HG03575 (cell line): ENCODE results near the gene DOP1A.

Source experiments
- ATAC-seq: cut with Tn5 transposase; IDR thresholded peaks from one replicate; pipeline ENCODE4 v1.9.1; 2021; ENCODE audit not compliant: unreplicated experiment, insufficient number of reproducible peaks, low FRiP score; ENCODE audit errors: extremely low read depth

The DOP1A gene

DNA sequence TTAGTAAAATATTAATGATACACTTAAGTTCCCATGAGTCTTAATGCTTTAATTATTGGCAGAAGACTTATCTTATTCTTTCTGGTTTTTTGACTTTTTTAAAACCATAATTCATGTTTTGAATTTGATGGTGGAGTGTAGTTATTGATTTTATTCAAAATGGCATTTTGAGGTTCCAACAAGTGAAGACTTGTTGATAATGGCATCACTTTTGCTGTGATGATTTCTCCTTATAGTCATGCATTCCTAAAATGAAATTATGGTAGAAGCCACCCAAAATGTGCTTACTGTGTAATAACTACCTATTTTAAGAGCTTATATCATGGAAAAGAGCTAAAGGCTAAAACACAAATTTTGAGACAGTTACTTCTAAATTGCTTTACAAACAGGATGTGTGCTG, 2.2 kb downstream of the DOP1A start:
- ATAC-seq = no peak

DNA sequence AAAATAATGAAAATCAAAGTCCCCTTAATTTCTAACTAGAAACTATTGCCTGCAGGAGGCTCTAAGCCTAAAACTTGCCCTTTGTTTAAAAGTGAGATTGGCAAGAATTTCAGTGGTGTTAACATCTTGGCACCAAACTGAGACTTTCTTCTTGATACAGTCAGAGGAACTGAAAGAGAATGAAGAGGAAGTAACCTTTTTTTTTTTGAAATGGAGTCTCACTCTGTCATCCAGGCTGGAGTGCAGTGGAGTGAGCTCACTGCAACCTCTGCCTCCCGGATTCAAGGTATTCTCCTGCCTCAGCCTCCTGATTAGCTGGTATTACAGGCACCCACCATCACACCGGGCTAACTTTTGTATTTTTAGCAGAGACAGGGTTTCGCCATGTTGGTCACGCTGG, 3.6 kb downstream of the DOP1A start:
- peak; percentile 74 for ATAC-seq

DNA sequence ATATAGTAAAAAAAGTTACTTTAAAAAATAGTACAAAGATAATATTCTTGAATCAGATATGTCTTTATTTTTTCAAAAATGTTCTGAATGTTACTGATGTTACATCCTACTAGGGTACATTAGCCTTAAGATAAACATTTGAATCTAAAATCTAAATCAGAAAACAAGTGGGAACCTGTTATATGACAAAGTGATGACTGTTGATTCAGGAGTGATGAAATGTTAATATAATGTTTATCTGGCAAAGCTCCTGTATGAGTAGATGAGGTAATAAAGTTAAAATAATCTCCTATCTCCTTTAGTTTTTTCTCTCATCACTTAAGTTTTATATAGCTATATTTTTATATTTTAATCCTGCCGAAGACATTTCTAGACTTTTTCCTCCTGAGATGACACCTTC, 4.2 kb downstream of the DOP1A start:
- no peak for ATAC-seq

DNA sequence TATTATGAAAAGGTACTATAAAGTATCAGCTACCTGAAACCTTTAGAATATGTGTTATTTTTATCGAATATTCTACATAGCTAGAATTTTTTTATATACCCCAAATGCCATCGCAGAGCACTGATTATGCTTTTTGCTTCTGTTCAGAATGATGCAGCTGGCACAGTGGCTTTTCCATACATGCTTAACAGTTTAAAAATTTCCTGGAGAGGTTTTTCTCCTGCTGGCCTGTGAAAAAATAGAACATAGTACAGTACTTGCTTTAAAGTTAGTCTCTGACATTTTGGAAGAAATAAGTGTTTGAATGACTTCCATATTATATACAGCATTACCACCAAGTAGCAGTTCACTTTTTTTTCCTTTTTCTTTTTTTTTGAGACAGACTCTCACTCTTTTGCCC, 5.3 kb downstream of the DOP1A start:
- ATAC-seq = no peak

DNA sequence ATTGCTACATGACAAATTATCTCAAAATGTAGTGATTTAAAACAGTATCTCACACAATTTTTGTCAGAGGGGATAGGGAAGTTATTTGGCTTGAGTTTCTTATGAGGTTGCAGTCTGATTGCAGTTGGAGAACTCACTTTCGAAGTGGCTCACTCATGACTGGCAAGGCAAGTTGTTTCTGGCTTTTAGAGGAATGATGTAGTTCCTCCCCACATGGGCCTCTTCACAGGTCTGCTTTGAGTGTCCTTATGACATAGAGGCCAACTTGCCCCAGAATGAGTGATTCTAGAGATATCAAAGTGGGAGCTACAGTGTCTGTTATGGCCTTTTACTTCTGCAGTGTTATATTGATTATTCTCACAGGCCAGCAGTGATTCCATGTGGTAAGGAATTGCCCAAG, 6.1 kb downstream of the DOP1A start:
- ATAC-seq = no peak

DNA sequence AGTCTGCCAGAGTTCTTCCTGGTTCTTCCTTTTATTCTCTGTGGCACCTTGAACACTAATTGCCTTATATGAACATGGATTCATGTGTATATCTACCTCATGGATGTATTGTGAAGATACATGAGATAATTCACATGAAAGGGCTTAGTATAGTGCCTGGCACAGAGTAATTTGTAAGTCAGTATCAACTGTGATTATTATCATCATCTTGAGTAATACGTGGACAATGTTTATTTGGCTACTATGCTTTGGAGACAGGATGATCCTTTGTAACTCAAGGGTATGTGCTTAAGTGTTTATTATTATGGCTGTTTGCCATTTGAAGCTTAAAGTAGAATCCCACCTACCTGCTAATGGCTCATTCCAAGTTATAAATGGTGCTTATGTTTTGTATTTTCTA, 16.0 kb downstream of the DOP1A start:
- no peak for ATAC-seq

DNA sequence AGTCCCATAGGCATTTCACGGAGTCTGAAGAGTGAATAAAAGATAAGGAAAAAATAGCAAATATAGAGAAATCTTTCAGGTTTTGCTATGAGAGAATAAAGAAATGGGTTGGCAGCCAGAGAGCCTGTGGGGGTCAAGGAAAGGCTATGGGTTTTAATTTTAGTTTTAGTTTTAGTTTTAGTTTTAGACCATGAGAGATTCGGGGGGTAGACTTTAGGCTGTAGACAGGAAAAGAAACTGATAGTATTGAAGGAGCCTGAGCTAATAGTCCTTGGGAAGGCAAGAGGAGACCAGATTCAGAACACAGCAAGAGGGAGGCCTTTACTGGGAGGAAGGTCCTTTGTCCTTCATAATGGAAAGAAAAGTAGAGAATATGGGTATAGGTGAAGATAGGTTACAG, 19.3 kb downstream of the DOP1A start:
- peak; percentile 97 for ATAC-seq

DNA sequence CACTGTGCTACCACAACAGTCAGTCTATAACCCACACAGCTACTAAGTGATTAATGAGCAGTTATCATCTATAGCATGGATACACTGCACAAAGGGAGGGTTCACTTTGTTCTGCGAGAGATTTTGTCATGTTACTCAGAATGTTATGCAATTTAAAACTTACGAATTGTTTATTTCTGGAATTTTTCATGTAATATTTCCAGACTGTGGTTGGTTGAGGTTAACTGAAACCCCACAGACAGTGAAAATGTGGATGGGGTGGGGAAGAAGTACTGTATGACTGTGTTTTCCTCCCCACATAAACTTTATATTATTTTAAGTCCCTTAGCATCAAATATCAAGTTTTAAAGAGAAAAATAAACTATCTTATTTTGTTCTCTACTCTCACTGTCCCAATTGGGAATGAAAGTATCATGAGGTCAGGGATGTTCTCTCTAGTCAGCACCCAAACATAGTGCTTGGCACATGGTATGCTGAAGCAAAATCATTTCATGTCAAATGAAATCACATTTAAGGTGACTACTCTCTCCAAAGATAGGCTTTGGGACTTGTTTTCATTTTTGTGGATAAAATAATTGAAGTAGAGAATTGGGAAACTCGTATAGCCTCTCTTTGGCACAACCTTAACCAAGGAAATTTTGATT, 25.4 kb downstream of the DOP1A start:
- ATAC-seq = no peak

DNA sequence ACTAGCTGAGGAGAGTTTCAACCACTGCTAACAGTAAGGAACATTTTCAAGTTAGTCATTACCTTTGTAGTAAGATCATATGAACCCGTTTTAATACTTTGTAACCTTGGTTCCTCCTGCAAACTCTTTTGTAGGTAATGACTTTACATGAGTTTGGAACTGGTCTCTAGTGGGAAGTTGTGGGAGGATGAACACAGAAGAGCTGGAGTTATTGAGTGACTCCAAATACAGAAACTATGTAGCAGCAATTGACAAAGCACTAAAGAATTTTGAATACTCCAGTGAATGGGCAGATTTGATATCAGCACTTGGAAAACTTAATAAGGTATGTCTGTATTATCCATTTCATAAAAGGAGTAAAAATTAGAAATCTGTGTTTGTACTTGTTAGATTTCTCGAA, 29.3 kb downstream of the DOP1A start:
- no peak for ATAC-seq

DNA sequence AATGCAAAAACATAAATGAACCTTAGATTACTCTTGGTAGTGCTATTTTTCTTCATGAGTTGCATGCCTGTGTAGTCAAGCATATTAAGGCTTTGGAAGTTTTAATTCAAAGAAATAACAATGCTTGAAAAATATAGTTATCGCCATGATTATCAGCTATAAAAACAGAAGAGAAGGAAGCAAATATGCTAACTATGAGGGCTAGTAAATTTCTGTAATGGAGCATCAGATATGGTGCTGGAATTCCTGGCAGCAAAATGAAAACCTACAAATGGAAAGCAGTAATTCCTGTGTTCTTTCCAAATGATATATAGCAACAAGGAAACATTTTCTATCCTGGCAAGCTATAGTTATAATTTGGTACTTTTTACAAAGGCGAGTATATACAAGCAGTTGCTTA, 29.7 kb downstream of the DOP1A start:
- ATAC-seq = no peak

DNA sequence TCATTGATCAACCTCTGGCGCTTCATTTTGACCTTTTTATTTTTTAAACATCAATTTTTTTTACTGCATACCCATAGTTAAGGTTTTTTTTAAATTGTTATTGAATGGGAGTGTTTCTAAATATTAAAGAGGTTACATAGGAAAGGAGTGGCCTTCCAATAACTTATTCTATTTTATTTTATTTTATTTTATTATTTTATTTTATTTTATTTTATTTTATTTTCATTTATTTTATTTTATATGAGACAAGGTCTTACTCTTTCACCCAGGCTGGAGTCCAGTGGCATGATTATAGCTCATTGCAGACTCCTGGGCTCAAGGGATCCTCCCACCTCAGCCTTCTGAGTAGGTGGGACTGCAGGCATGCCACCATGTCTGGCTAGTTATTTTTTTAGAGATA, 30.2 kb downstream of the DOP1A start:
- ATAC-seq = no peak

DNA sequence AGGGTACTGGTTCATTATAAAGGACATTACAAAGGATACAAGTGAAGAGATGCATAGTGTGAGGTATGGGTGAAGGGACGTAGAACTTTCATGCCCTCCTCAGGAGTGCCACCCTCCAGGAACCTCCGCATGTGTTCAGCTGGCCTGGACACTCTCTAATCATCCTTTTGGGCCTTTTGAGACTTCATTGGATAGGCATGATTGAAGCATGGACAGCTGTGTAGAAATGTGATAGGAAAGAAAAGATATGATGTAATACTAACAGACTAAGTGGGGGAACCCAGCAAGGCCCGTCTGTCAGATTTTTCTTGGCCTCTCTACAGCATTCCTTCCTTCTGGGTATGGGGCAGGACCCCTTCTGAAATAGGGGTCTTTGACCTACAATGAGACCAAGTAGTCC, 31.1 kb downstream of the DOP1A start:
- ATAC-seq = no peak

DNA sequence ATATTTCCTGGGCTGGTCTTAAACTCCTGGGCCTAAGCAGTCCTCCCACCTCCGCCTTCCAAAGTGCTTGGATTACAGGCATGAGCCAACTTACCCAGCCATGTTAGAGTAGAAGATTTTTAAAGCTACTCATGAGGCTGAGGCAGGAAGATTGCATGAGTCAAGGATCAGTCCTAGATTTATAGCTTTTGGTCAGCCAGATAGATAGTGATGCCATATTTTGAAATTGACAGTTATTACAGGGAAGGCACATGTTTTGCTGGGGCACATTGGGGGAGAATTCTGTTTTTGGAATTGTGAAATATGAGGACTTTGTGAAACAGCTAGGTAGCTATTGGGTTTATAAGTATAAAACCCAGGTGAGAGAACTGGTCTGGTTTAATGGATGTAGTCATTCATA, 40.9 kb downstream of the DOP1A start:
- ATAC-seq = no peak

DNA sequence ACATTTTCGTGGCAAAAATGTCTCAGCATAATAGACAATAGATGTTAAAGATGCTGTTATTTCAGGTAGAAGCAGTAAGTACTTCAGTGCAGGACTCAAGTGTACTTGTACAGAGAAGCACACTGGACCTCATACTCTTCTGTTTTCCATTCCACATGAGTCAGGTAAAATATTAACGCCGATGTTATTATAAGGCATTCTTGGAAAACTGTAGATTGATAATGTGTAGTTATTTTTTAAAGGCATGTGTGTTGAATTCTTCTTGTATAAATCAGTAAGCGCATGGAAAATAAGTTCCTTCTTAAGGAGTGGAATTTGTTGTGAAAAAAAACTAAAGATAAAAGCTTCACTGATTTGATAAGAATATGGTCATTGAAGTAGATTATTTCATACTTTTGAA, 45.8 kb downstream of the DOP1A start:
- ATAC-seq = no peak

DNA sequence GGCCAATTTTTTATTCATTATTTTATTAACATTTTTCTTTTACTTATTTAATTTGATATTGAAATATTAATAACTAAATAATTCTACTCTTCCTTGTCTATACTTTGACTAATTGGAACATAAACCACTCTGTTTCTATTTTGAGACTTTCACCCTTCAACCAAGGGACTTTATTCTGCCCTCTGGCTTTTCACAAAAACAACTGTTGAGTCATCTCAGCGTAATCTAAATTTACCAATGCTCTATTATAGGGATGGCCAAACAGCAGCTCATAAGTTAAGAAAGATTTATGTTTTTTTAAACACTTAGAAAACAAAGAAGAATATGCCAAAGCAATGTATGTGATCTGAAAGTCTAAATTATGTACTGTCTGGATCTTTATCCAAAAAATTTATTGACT, 46.7 kb downstream of the DOP1A start:
- no peak for ATAC-seq

DNA sequence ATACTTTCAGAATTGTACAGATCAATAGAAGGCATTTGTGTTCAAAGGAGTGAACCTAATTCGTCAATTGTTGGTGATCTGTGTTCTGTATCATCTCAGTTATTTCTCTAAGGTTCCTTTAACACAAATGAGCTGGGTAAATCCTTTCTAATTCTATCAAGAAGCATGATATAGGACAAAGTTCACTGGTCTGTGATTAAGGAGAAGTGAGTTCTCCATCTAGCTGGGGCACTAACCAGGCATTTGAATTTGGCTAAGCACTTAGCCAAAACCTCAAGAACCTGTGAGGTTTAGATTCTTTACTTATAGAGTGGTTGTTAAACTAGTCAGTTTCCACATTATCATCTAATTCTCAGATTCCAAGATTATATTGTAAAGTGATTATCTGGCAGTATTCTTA, 50.3 kb downstream of the DOP1A start:
- no peak for ATAC-seq

DNA sequence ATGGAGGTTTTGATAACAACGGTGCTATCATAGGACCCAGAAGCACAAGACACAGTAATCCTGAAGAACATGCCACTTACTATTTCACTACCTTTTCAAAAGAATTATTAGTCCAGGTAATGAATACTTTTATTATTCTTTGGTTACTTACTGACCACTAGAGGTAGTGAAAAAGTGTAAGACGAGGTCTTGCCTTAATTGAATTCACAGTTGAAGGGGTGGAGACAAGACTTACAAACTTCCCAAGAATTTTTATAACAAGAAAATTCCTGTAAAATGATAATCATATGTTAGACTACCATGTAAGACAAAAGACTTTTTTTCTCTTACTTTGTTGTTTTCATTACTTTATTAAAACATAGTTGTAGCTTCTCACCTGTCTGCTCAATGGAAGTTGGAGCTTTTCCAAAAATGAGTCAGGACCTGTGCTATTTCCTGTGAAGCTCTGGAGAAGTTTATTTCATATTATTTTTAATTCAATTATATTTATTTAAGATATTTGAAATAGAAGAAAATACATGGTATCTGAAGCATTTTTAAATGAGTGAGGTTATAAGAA, 52.4 kb downstream of the DOP1A start:
- ATAC-seq = no peak

DNA sequence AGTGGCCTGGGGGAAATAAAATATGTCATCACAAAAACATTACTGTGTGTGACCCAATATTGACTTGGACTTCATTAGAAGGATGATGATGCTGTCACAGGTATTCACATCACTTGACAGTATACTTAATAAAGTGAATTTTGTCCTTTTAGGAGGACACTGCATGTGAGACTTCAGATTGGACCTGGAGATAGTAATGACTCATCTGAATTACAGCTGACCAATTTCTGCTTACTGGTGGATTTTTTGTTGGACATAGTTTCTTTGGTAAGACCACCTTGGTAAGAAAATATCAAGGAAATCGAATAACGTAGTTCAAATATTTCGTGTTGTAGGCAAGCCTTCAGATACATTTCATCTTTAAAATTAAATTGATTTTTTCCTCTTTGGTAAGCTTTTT, 57.1 kb downstream of the DOP1A start:
- no peak for ATAC-seq

DNA sequence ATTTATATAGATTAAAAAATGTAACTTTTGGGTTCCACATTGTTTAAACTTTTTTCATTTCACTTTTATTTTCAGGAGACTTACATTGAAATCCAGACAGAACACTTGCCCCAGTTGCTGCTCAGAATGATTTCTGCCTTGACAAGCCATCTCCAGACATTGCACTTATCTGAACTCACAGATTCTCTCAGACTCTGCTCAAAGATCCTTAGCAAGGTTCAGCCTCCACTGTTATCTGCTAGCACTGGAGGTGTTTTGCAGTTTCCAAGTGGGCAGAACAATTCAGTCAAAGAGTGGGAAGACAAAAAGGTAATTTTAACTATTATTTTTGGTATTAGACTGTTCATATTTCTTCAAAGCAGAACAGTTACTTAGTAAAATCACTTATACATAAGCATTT, 58.0 kb downstream of the DOP1A start:
- ATAC-seq = no peak

DNA sequence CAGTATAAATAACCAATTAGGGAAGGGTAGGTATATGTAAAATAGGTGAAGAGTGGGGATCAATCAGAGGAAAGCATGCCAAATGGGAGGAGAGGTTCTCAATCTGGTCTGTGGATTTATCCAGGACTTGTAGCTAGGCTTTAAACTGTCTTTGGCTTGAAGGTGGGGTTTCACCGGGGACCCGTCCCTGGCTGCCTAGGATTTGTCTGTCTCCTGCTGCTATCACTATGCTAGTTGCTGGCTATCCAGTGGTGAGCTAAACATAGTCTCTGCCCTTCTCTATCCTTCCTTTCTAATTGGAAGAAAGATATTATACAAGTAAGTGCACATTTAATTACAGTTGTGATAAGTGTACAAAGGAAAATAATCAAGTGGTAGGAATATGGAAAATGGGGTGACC, 58.8 kb downstream of the DOP1A start:
- no peak for ATAC-seq

DNA sequence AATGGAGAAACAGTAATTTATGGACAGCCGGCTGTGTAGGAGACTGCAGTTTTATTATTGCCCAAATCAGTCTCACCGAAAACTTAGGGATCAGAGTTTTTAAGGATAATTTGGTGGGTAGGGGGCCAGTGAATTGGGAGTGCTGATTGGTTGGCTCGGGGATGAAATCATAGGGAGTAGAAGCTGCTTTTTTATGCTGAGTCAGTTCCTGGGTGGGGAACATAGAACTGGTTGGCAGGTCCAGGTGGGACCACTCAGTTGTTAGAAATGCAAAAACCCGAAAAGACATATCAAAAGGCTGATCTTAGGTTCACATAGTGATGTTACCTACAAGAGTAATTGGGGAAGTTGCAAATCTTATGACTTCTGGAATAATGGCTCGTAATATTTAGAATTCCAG, 59.3 kb downstream of the DOP1A start:
- ATAC-seq = no peak
